Activated T-helper 17 cell treated with anti-CD3 and anti-CD28 coated beads, Interleukin-2, amount 50 U/mL, for 72 hours (primary cell): ENCODE data around the gene GDNF. TPM values are rescaled to one million over a fixed set of nuclear protein-coding genes. Genes with fewer than 3 reads are reported as not detected.
"Not testable (repeated sequence)": the region's sequence is repeated elsewhere in the genome, so short reads cannot be mapped to it uniquely, and the experiment has no call there.

ENCODE experiments used
- ATAC-seq: fragments of 150-1000 bp; cut with Tn5 transposase; replicated peaks from 2 replicates; pipeline ENCODE4 v1.10.0; 2021; ENCODE audit warnings: mild to moderate bottlenecking, moderate library complexity
- H3K27ac Mint-ChIP-seq: one replicate; pipeline ENCODE4 v1.8.0; 2022; ENCODE audit warnings: mixed read lengths
- H3K27me3 Mint-ChIP-seq: one replicate; pipeline ENCODE4 v1.8.0; 2022; ENCODE audit warnings: mixed read lengths
- H3K36me3 Mint-ChIP-seq: one replicate; pipeline ENCODE4 v1.8.0; 2022; ENCODE audit warnings: low read depth, mild to moderate bottlenecking, mixed read lengths
- H3K4me1 Mint-ChIP-seq: one replicate; pipeline ENCODE4 v1.8.0; 2022; ENCODE audit warnings: mixed read lengths
- H3K4me3 Mint-ChIP-seq: one replicate; pipeline ENCODE4 v1.8.0; 2022; ENCODE audit warnings: mild to moderate bottlenecking, mixed read lengths
- H3K9me3 Mint-ChIP-seq: one replicate; pipeline ENCODE4 v1.8.0; 2022; ENCODE audit warnings: mixed read lengths
- total RNA-seq, 2 donors: library from RNA; stranded (reverse); gene quantifications; one replicate each; pipeline ENCODE4 v1.2.3, GENCODE V29; 2022

GDNF gene
- total RNA-seq, 2 donors from 2014 or later, result not detected

DNA sequence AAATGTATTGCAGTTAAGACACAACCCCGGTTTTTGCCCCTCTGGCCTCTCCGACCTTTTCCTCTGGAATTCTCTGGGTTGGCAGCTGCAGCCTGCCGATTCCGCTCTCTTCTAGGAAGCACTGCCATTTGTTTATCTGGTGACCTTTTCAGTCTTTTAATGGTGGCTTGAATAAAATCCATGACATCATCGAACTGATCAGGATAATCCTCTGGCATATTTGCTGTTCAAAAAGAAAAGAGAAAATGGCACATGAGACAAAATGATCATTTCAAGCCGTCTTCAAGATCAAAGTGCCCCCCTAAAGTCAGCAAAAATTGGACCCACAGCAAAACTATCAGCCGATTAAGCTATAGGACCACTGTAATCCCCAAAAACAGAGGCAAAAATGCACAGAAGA is 23.9 kb downstream of the GDNF start:
- no peaks in the 10 kb centered on the region for H3K9me3 Mint-ChIP-seq
- H3K36me3 Mint-ChIP-seq, result no peaks in the 10 kb centered on the region
- no peak for ATAC-seq
- H3K27me3 Mint-ChIP-seq, result peaks cover 11% of the 10 kb centered on the region
- no peak overlapping the region for H3K4me3 Mint-ChIP-seq
- H3K27ac Mint-ChIP-seq, result no peak overlapping the region
- no peaks in the 10 kb centered on the region for H3K4me1 Mint-ChIP-seq

DNA sequence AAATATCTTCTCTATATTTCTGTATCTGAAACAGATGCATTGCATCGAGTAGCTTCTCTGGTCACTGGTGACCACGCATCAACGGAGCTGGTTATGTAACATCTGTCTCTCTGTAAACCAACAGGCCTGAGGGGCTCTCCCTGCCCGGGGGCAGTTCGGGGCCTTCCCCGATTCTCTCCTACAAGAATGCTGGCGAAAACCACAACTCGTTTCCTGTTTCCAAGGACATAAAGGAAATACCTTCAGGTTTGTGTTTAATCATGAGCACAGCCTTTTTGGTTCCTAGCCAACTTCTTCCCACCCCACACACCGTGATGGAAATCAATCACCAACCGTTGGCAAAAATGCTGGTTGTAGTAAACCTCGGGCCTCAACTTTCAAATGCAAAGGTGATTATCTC is 25.1 kb downstream of the GDNF start:
- H3K4me3 Mint-ChIP-seq, result no peak overlapping the region
- no peak overlapping the region for H3K27ac Mint-ChIP-seq
- H3K9me3 Mint-ChIP-seq, result no peaks in the 10 kb centered on the region
- H3K4me1 Mint-ChIP-seq, result no peaks in the 10 kb centered on the region
- ATAC-seq, result no peak
- H3K36me3 Mint-ChIP-seq, result no peaks in the 10 kb centered on the region
- H3K27me3 Mint-ChIP-seq, result peaks cover 13% of the 10 kb centered on the region

DNA sequence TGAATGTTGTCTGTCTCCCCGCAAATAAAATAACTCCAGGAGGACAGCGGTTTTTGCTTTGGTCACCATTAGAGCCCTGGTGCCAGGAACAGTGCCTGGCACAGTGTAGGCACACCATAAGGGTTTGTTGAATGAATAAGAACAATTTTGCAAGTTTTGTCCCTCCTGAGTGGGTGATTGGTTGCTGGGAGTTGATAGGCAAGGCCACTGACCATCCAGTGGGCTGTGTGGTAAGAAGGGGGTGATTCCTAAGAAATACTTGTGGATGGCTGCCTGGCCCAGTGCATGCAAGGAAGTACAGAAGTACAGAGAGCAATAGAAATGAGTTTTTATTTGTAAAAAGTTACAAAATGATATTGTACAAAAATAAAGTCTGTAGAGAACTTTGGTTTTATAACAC is 27.5 kb downstream of the GDNF start:
- H3K36me3 Mint-ChIP-seq, result no peaks in the 10 kb centered on the region
- H3K4me3 Mint-ChIP-seq, result no peak overlapping the region
- H3K27ac Mint-ChIP-seq, result no peak overlapping the region
- ATAC-seq, result no peak
- H3K9me3 Mint-ChIP-seq, result no peaks in the 10 kb centered on the region
- no peaks in the 10 kb centered on the region for H3K4me1 Mint-ChIP-seq
- peaks cover 18% of the 10 kb centered on the region for H3K27me3 Mint-ChIP-seq

DNA sequence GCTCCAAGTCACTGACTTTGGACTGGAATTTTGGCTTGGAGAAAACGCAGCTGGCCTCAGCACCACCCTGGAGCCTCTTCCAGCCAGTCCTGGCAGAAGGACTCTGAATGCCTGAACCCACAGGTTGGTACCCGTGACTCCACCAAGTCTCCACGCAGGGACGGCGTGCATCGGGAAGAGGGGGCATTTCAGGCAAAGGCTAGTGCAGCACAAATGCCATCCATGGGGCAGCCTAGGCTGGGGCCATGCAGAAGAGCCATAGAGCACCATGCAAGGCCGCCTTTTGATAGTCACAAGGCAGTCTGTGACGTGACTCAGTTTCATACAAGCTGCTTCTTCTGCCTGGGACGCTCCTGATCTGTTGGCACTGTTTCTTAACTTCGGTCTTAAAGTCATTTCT is 28.0 kb downstream of the GDNF start:
- H3K4me1 Mint-ChIP-seq, result no peaks in the 10 kb centered on the region
- H3K27me3 Mint-ChIP-seq, result peaks cover 23% of the 10 kb centered on the region
- H3K4me3 Mint-ChIP-seq, result no peak overlapping the region
- no peak overlapping the region for H3K27ac Mint-ChIP-seq
- peaks cover 3% of the 10 kb centered on the region for H3K9me3 Mint-ChIP-seq
- no peaks in the 10 kb centered on the region for H3K36me3 Mint-ChIP-seq
- no peak for ATAC-seq

DNA sequence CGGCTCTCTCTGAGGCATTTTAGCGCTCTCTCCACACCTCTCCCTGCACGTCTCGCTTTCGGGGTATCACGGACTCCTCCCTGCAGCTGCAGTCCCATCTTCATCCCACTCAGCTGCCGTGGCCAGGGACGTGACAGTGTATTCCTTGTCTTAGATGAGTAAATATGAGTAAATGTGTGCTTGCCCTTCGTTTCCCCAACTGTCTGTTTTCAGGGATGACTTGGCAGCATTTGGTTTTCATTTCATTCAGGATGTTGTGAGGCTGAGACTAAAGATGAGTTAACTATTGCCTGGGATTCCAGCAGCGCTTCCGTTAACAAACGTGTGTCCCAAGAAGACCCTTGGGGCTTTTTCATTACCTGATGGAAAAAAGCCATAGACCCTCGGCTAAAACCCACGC is 29.5 kb downstream of the GDNF start:
- Mint-ChIP-seq H3K36me3 (no peaks in the 10 kb centered on the region), H3K27me3 (peaks cover 21% of the 10 kb centered on the region), H3K4me3 (no peak overlapping the region), H3K4me1 (no peaks in the 10 kb centered on the region), H3K9me3 (peaks cover 4% of the 10 kb centered on the region), H3K27ac (no peak overlapping the region)
- no peak for ATAC-seq

DNA sequence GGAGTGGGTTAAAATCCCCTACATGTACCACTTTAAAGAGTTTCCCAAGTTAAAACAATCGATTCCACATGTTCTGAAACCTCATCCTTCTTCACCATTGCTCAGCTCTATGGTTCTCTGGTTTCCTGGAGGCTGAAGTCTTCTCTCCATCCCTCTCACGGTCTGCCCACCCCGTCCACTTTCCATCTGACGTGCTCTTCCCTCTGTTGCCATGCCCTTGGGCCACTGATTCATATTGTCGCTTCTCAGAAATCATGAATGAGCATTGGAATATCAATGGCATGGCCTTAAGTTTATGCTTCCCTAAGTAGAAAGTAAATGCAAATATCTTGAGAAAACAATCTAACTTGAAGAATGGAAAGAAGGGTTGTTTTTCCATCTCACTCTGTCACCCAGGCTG is 30.9 kb downstream of the GDNF start:
- Mint-ChIP-seq H3K4me3 (no peak overlapping the region), H3K27ac (no peak overlapping the region), H3K36me3 (no peaks in the 10 kb centered on the region), H3K4me1 (no peaks in the 10 kb centered on the region), H3K9me3 (peaks cover 4% of the 10 kb centered on the region), H3K27me3 (peaks cover 21% of the 10 kb centered on the region)
- no peak for ATAC-seq

DNA sequence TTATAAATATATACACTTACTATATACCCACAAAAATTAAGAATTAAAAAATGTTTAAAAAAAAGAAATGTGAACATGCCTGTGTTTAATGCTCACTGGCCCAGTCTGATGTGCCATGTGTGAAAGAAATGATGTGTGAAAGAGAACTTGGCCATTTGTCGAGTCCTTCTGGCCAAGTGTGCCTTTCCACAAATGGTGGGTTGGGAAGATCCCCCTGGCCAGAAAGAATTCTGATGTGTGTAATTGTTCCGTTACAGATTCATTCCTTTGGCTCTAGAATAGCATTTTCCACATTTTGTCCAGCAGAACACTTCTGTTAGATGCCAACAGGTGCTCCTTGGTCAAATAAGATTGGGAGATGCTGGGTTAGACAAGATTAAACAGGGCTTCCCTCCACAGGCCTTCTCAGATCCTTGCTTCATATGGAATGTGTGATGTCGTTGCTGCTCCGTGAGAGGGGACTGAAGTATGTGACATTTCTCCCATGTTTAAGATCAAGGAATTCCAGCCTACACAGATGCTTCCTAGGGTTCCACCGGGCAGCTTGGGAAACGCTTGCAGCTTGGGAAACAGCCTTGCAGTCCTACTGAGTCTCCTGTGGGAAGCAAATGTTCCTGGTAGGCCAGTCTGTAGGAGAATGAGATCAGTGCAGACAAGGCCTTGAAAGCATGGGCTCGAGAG is 32.1 kb downstream of the GDNF start:
- Mint-ChIP-seq H3K27me3 (peaks cover 21% of the 10 kb centered on the region), H3K27ac (no peak overlapping the region), H3K4me3 (no peak overlapping the region), H3K9me3 (peaks cover 4% of the 10 kb centered on the region), H3K4me1 (no peaks in the 10 kb centered on the region), H3K36me3 (no peaks in the 10 kb centered on the region)
- no peak for ATAC-seq

DNA sequence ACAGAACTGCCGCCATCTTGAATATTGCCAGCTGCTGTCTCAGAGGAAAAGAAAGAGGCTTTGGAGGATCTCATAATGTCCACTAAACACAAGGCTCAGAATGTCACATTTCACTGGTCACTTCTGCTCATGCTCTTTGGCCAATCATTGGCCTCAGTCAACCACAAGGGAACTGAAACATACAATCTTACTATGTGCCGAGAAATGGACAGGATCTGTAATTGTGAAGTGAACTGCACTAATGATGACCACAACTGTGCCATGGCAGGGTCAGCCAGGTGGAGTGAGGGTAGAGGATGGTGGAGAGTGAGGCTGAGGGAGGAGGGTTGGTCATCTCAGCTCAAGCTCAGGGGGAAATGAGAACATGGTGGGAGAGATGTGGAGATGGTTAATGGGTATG is 32.8 kb downstream of the GDNF start:
- no peak overlapping the region for H3K27ac Mint-ChIP-seq
- peaks cover 4% of the 10 kb centered on the region for H3K9me3 Mint-ChIP-seq
- peaks cover 17% of the 10 kb centered on the region for H3K27me3 Mint-ChIP-seq
- H3K4me3 Mint-ChIP-seq, result no peak overlapping the region
- H3K36me3 Mint-ChIP-seq, result no peaks in the 10 kb centered on the region
- no peaks in the 10 kb centered on the region for H3K4me1 Mint-ChIP-seq
- no peak for ATAC-seq

DNA sequence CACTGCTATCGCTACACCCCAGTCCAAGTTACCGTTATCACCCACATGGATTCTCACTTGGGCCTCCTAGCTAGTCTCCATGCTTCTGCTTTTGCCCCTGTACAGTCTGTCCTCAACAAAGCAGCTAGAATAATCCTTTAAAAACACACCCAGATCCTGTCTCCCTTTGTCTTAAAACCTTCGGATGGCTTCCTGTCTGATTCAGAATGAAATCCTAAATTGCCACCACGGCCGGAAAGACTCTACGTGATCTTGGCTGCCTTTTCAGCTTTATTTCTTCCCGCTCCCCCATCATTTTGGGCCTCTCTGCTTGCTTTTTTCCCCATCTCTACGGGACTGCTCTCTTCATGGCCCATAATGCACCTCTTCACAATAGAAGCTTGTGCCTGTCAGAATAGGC is 33.4 kb downstream of the GDNF start:
- H3K4me1 Mint-ChIP-seq, result no peaks in the 10 kb centered on the region
- no peak for ATAC-seq
- H3K36me3 Mint-ChIP-seq, result no peaks in the 10 kb centered on the region
- H3K27me3 Mint-ChIP-seq, result peaks cover 17% of the 10 kb centered on the region
- no peak overlapping the region for H3K4me3 Mint-ChIP-seq
- peaks cover 4% of the 10 kb centered on the region for H3K9me3 Mint-ChIP-seq
- no peak overlapping the region for H3K27ac Mint-ChIP-seq

DNA sequence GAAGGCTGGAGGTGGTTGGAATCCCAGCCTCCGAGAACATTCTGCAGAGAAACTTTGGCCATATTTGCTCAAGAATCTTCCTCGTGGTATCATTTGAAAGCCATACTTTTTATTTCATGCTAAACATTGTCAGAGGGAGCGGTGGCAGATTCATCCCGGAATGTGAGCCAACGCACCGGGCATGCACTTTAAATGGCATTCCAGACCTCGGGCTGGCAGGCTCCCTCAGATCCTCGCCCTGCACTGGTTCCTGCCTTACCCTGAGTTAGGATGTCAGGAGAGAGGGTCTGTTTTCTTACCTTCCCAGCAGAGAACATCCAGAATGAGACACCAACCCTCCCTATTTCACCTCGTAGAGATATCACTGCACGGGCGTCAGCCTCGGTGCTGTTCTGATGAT is 33.8 kb downstream of the GDNF start:
- H3K36me3 Mint-ChIP-seq, result no peaks in the 10 kb centered on the region
- H3K4me3 Mint-ChIP-seq, result no peak overlapping the region
- H3K4me1 Mint-ChIP-seq, result no peaks in the 10 kb centered on the region
- H3K27ac Mint-ChIP-seq, result no peak overlapping the region
- peaks cover 4% of the 10 kb centered on the region for H3K9me3 Mint-ChIP-seq
- ATAC-seq, result no peak
- H3K27me3 Mint-ChIP-seq, result peaks cover 17% of the 10 kb centered on the region

DNA sequence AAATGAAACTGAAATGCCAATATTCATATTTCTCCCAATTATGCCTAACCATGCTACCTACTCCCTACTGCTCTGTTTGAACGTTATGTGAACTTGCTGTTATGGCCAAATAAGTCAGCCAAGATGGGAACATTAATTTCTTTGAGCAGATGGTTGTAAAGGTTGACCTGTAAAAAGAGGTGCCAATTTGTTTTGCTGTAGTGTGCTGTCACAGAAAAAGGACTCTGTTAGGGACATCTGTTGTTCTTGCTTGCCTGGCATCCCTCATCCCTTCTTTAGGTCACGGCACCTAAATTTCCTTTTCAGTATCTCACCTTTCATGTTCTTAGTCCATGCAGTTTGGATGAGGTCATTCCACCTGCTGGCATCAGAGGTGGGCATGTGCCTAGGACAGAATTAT is 35.4 kb downstream of the GDNF start:
- H3K4me1 Mint-ChIP-seq, result no peaks in the 10 kb centered on the region
- H3K27ac Mint-ChIP-seq, result no peak overlapping the region
- H3K4me3 Mint-ChIP-seq, result no peak overlapping the region
- no peaks in the 10 kb centered on the region for H3K36me3 Mint-ChIP-seq
- no peak for ATAC-seq
- H3K9me3 Mint-ChIP-seq, result peaks cover 4% of the 10 kb centered on the region
- peaks cover 19% of the 10 kb centered on the region for H3K27me3 Mint-ChIP-seq

DNA sequence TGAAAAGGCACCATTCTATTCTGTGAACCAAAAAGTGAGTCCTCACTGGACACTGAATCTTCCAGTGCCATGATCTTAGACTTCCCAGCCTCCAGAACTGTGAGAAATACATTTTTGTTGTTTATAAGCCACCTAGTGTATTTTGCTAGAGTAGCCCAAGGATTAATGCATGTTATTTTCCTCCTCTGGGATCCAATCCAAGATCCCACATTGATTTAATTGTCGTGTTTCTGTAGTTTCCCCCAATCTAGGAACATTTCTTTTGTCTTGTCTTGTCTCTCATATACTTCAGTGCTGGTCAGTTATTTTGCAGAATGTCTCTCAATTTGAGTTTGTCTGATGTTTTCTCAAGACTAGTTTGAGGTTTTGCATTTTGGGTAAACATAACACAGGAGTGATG is 36.4 kb downstream of the GDNF start:
- no peak for ATAC-seq
- H3K27ac Mint-ChIP-seq, result no peak overlapping the region
- peaks cover 13% of the 10 kb centered on the region for H3K27me3 Mint-ChIP-seq
- no peak overlapping the region for H3K4me3 Mint-ChIP-seq
- H3K36me3 Mint-ChIP-seq, result no peaks in the 10 kb centered on the region
- no peaks in the 10 kb centered on the region for H3K4me1 Mint-ChIP-seq
- peaks cover 4% of the 10 kb centered on the region for H3K9me3 Mint-ChIP-seq

DNA sequence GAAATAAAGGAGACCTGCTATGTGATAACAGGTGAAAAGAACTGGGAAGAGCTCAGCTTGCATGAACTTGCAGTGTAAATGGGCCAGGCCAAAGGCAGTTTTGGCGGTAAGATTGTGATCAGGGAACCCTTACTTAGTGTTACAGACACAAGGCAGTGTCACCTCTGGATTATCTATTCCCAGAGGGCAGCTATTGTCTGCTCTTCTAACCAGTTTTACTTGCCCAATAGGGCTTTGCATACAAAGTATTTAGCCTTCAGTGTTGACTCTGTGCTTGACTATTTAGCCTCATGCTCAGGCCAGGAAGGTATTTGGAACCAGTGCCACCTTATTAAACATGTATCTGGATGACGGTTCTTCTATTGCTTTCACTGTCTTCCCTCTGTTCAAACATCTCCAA is 38.3 kb downstream of the GDNF start:
- Mint-ChIP-seq H3K9me3 (no peaks in the 10 kb centered on the region), H3K27me3 (peaks cover 9% of the 10 kb centered on the region), H3K36me3 (no peaks in the 10 kb centered on the region), H3K4me1 (no peaks in the 10 kb centered on the region), H3K27ac (no peak overlapping the region), H3K4me3 (no peak overlapping the region)
- no peak for ATAC-seq

DNA sequence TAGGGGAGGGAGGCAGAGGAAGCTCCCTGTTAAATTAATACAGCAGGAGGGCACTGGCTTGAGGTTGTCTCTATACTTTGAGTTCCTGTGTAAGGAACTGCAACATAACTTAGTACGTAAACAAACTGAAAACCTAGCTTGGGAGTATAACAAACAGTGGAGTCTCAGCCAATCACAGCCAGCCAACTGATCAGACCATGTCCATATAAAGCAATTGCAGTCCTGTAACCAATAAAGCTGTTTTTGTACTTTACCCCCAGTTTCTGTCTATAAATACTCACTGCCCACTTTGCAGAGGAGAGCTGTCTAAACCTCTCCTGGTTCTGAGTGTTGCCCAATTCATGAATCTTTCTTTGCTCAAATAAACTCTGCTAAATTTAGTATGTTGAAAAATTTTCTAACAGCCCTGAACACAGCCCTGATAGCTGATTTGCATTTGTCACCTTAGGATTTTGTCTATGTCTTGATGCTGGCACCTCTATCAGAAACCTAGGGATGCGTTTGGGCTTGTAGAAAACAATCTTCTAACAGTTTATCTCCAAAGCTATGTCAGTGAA is 39.9 kb downstream of the GDNF start:
- no peak for ATAC-seq

DNA sequence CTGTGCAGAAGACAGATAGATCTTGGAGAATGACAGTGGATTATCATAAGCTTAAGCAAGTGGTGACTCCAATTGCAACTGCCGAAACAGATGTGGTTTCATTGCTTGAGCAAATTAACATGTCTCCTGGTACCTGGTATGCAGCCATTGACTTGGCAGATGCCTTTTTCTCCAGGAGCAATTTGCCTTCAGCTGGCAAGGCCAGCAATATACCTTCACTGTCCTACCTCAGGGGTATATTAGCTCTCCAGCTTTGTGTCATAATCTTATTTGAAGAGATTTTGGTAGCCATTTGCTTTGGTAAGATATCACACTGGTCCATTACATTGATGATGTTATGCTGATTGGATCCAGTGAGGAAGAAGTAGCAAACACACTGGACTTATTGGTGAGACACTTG is 43.4 kb downstream of the GDNF start:
- H3K4me3 Mint-ChIP-seq, H3K36me3 Mint-ChIP-seq, H3K27ac Mint-ChIP-seq, H3K4me1 Mint-ChIP-seq, H3K27me3 Mint-ChIP-seq, ATAC-seq: not testable (repeated sequence)
- peaks cover 16% of the 10 kb centered on the region for H3K9me3 Mint-ChIP-seq

More for the DNA sequence above, 39.9 kb downstream of the GDNF start:
- Mint-ChIP-seq H3K36me3 (no peaks in the 10 kb centered on the region), H3K27ac (no peak overlapping the region), H3K27me3 (peaks cover 4% of the 10 kb centered on the region), H3K4me3 (no peak overlapping the region), H3K9me3 (no peaks in the 10 kb centered on the region), H3K4me1 (no peaks in the 10 kb centered on the region)

DNA sequence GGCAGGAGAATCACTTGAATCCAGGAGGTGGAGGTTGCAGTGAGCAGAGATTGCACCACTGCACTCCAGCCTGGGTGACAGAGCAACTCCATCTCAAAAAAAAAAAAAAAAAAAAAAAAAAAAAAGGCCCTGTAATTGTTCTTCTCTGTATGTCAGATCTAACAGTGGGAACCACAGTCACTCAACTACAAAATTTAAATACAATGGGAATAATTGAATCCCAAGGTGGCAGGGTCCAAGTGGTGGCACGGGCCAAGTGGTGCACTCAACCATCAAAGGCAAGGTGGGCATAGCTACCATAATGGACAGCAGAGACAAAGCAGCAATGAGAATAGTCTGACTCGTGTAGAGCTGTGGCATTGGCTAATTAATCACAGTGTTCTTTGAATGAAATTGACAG is 44.5 kb downstream of the GDNF start:
- ATAC-seq, result not testable (repeated sequence)

More for the DNA sequence above, 44.5 kb downstream of the GDNF start:
- not testable (repeated sequence) for H3K4me3 Mint-ChIP-seq, H3K36me3 Mint-ChIP-seq, H3K27ac Mint-ChIP-seq, H3K4me1 Mint-ChIP-seq, H3K27me3 Mint-ChIP-seq
- peaks cover 16% of the 10 kb centered on the region for H3K9me3 Mint-ChIP-seq
